ENCODE data around the gene PPP1R1A. TPM values are rescaled to one million over a fixed set of nuclear protein-coding genes. Genes with fewer than 3 reads are reported as not detected.

PPP1R1A gene
- total RNA-seq, result 10.8 TPM

GRCh38 chr12:54588110-54588889, at the start of gene PPP1R1A:
TSS of gene PPP1R1A (minus strand) at chr12:54588659. CDS start at chr12:54588488, 171 bp downstream.
- Histone ChIP-seq H3K9me3 (no peaks in the 10 kb centered on the region), H3K27ac (no peak within 1 kb of the TSS), H3K27me3 (no peaks in the 10 kb centered on the region), H3K4me1 (peaks cover 16% of the 10 kb centered on the region), H3K36me3 (no peaks in the 10 kb centered on the region), H3K4me3 (peak within 1 kb of the TSS; percentile 44 to 61)
- intact Hi-C loops (cut with DNase I), result no loop called here
- no peak for DNase-seq (ENCODE audit: extremely low spot score in 2 of 2)
- TF ChIP-seq, protein P1, sequence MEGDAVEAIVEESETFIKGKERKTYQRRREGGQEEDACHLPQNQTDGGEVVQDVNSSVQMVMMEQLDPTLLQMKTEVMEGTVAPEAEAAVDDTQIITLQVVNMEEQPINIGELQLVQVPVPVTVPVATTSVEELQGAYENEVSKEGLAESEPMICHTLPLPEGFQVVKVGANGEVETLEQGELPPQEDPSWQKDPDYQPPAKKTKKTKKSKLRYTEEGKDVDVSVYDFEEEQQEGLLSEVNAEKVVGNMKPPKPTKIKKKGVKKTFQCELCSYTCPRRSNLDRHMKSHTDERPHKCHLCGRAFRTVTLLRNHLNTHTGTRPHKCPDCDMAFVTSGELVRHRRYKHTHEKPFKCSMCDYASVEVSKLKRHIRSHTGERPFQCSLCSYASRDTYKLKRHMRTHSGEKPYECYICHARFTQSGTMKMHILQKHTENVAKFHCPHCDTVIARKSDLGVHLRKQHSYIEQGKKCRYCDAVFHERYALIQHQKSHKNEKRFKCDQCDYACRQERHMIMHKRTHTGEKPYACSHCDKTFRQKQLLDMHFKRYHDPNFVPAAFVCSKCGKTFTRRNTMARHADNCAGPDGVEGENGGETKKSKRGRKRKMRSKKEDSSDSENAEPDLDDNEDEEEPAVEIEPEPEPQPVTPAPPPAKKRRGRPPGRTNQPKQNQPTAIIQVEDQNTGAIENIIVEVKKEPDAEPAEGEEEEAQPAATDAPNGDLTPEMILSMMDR (IDR thresholded peaks at IDR 0.05), result no peak
- TF ChIP-seq POLR2AphosphoS5 (IDR thresholded peaks at IDR 0.05; ENCODE audit: insufficient read depth in 1 of 2, low read depth in 1 of 2), result no peak
- TF ChIP-seq POLR2A (IDR thresholded peaks at IDR 0.05), result no peak

GRCh38 chr12:54634795-54635194, 46.3 kb upstream of the PPP1R1A start, which contains the start of gene LACRT:
TSS of gene LACRT (minus strand) at chr12:54634895. CDS start at chr12:54634841, 54 bp downstream.
- Histone ChIP-seq H3K9me3 (no peaks in the 10 kb centered on the region), H3K4me1 (no peaks in the 10 kb centered on the region), H3K36me3 (no peaks in the 10 kb centered on the region), H3K27me3 (no peaks in the 10 kb centered on the region), H3K4me3 (no peak within 1 kb of the TSS), H3K27ac (no peak within 1 kb of the TSS)
- intact Hi-C loops (cut with DNase I), result no loop called here
- DNase-seq (ENCODE audit: extremely low spot score in 2 of 2), result no peak
- no peak for TF ChIP-seq POLR2AphosphoS5 (IDR thresholded peaks at IDR 0.05; ENCODE audit: insufficient read depth in 1 of 2, low read depth in 1 of 2)
- TF ChIP-seq, protein P1 (IDR thresholded peaks at IDR 0.05), result no peak
- TF ChIP-seq POLR2A (IDR thresholded peaks at IDR 0.05), result no peak

- H3K9me3 ChIP-seq, result no peaks in the 10 kb centered on the region
- H3K27ac ChIP-seq, result no peak overlapping the region
- H3K36me3 ChIP-seq, result no peaks in the 10 kb centered on the region
- H3K4me1 ChIP-seq, result no peaks in the 10 kb centered on the region
- H3K4me3 ChIP-seq, result no peak overlapping the region
- intact Hi-C loops (cut with DNase I), result no loop called here
- no peaks in the 10 kb centered on the region for H3K27me3 ChIP-seq
- TF ChIP-seq POLR2A (IDR thresholded peaks at IDR 0.05) (no peak), POLR2AphosphoS5 (IDR thresholded peaks at IDR 0.05; ENCODE audit: insufficient read depth in 1 of 2, low read depth in 1 of 2) (no peak)
- TF ChIP-seq, protein P1 (IDR thresholded peaks at IDR 0.05), result no peak
- peak in 1 of 2 donors; percentile 37 for DNase-seq (ENCODE audit: extremely low spot score in 2 of 2)
Measured at GRCh38 chr12:54631988-54632728, 43.7 kb upstream of the PPP1R1A start.

GRCh38 chr12:54631551-54631950, 43.1 kb upstream of the PPP1R1A start:
- Histone ChIP-seq H3K9me3 (no peaks in the 10 kb centered on the region), H3K4me3 (no peak overlapping the region), H3K27me3 (no peaks in the 10 kb centered on the region), H3K36me3 (no peaks in the 10 kb centered on the region), H3K27ac (no peak overlapping the region), H3K4me1 (no peaks in the 10 kb centered on the region)
- TF ChIP-seq POLR2AphosphoS5 (IDR thresholded peaks at IDR 0.05; ENCODE audit: insufficient read depth in 1 of 2, low read depth in 1 of 2), result no peak
- TF ChIP-seq POLR2A (IDR thresholded peaks at IDR 0.05), result no peak
- TF ChIP-seq, protein P1 (IDR thresholded peaks at IDR 0.05), result no peak
- no peak for DNase-seq (ENCODE audit: extremely low spot score in 2 of 2)
- intact Hi-C loops (cut with DNase I), result no loop called here
